Ammon's horn (tissue), 1 donor: ENCODE results near the gene RNF168.
"Not testable (repeated sequence)": the region's sequence is repeated elsewhere in the genome, so short reads cannot be mapped to it uniquely, and the experiment has no call there.

Source experiments
- DNase-seq: peaks from one replicate; pipeline ENCODE4 v3.0.0-alpha.2; 2016; ENCODE audit warnings: low spot score

Gene RNF168

DNA sequence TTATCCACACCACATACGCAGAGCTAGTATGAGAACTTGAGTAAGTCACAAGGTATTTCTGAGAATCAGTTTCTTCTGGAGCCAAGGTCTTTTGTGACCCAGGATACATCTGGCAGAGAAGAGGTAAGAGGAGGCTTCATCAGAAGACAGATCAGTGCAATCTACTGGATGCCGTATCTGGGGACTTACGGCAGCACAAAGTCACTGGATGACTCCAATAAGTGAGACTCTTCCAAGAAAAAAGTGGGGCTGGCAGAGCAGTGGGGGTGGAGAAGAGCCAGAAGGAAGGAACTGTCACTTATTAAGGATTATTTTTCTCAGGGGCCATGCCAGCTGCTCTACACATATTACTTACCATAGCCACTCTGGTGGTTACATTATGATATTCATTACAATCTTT is 39.8 kb downstream of the RNF168 start:
- no peak for DNase-seq

DNA sequence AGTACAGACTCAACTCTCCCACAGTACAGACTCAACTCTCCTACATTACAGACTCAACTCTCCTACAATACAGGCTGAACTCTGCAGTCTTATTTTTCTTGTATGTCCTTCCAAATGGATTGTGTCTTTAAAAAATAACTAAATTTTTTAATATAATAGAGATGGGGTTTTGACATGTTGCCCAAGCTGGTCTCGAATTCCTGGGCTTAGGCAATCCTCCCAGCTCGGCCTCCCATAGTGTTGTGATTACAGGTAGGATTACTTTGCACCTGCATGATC is 40.2 kb downstream of the RNF168 start:
- no peak for DNase-seq

DNA sequence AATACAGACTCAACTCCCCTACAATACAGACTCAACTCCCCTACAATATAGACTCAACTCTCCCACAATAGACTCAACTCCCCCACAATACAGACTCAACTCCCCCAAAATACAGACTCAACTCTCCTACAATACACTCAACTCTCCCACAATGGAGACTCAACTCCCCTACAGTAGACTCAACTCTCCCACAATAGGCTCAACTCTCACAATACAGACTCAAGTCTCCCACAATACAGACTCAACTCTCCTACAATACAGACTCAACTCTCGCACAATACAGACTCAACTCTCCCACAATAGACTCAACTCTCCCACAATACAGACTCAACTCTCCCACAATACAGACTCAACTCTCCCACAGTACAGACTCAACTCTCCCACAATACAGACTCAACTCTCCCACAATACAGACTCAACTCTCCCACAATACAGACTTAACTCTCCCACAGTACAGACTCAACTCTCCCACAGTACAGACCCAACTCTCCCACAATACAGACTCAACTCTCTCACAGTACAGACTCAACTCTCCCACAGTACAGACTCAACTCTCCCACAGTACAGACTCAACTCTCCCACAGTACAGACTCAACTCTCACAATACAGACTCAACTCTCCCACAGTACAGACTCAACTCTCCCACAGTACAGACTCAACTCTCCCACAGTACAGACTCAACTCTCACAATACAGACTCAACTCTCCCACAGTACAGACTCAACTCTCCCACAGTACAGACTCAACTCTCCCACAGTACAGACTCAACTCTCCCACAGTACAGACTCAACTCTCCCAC is 40.7 kb downstream of the RNF168 start:
- not testable (repeated sequence) for DNase-seq

DNA sequence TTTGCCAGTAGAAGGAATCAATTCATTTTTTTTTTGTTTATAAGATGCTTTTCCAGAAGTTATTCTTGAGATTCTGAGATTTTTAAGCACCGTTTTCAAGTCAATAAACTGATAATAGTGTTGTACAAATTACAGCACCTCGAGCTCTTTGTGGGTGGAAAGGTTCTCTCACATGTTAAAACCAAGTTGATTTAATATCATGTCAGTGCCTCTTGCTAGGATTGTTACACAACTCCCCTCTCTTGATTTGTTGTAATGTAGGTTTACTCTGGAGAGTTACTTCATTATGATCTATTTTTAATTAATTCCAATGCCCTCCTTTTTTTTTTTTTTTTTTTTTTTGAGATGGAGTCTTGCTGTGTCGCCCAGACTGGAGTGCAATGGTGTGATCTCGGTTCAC is 45.5 kb downstream of the RNF168 start:
- DNase-seq: no peak

DNA sequence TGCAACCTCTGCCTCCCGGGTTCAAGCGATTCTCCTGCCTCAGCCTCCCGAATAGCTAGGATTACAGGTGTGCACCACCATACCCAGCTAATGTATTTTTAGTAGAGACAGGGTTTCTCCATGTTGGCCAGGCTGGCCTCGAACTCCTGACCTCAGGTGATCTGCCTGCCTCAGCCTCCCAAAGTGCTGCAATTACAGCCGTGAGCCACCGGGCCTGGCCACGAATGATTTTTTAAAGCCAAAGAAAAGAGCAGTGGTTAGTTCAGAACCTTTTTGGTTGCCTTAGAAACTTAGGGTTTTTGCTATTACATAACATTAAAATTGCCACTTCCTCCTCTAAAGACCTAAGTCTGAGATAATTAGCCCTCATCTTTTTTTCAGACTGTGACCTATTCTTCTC is 46.1 kb downstream of the RNF168 start:
- DNase-seq: not testable (repeated sequence)

DNA sequence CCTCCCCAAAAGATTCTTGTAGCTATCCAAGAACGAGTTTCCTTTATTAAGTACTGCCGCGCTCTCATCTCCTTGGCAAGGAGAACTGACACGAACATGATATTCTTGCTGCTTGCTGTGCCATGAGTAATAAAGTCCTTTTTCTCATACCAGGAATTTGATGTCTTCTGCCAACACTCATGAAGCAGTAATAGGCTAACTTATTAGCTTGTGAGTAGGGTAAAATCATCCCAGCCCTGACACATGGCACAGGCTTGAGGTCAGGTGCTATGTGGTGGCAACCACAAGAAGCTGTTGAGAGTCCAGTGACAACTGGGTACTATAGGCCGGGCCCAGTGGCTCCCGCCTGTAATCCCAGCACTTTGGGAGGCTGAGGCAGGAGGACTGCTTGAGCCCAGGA is 48.6 kb downstream of the RNF168 start:
- DNase-seq: no peak

DNA sequence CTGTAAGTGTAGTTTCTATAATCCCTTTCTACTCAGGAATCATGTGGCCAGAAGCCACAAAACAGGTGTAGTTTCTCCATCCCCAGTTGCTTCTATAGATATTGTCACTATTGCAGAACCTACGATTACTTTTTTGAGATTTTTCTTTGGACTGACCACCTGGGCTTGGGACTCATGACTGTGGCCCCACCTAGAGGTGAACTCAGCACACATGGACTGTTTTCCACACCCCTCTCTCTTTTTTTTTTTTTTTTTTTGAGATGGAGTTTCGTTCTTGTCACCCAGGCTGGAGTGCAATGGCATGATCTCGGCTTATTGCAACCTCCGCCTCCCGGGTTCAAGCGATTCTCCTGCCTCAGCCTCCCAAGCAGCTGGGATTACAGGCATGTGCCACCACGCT is 58.2 kb downstream of the RNF168 start:
- DNase-seq: not testable (repeated sequence)

DNA sequence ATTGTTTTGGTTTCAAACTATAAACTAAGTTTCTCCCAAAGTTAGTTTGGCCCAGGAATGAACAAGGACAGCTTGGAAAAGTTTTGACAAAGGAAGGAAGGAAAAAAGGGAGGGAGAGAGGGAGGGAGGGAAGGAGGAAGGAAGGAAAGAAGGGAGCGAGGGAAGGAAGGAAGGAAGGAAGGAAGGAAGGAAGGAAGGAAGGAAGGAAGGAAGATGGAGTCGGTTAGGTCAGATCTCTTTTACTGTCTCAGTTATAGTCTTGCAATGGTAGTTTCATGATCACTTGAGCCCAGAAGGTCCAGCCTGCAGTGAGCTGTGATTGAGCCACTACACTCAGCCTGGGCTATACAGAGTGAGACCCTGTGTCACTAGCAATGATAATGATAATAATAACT is 59.1 kb downstream of the RNF168 start:
- DNase-seq: no peak

DNA sequence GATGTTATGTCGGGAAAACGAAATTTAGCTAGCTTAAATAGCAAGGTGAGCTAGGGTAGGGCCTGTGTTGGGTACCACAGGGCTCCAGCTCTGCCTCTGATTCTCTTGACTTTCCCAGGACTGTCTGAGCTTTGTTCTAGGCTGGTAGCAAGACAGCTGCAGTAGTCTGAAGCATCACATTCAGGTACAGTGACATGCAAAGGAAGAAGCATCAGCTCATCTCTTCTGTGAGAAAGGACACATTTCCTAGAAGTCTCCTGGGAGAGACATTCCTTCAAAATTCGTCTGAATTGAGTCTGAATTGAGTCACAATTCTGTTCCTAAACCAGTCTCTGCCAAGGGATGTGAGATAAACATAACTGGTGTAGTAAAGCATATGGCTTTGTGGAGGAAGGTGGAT is 62.9 kb downstream of the RNF168 start:
- DNase-seq: peak; percentile 8

DNA sequence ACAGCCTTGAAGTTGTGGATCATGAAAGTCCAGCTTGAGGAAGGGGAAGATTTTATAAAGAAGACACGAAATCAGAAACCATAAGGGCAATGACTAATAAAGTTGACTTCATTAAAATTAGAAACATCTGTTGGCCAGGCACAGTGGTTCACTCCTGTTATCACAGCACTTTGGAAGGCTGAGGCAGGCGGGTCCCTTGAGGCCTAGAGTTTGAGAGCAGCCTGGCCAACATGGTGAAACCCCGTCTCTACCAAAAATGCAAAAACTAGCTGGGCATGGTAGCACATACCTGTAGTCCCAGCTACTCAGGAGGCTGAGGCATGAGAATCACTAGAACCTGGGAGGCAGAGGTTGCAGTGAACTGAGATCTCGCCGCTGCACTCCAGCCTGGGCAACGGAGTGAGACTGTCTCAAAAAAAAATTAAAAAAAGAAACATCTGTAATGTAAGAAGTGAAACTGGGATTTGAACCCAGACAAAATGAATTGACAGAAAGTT is 63.5 kb downstream of the RNF168 start:
- no peak for DNase-seq

DNA sequence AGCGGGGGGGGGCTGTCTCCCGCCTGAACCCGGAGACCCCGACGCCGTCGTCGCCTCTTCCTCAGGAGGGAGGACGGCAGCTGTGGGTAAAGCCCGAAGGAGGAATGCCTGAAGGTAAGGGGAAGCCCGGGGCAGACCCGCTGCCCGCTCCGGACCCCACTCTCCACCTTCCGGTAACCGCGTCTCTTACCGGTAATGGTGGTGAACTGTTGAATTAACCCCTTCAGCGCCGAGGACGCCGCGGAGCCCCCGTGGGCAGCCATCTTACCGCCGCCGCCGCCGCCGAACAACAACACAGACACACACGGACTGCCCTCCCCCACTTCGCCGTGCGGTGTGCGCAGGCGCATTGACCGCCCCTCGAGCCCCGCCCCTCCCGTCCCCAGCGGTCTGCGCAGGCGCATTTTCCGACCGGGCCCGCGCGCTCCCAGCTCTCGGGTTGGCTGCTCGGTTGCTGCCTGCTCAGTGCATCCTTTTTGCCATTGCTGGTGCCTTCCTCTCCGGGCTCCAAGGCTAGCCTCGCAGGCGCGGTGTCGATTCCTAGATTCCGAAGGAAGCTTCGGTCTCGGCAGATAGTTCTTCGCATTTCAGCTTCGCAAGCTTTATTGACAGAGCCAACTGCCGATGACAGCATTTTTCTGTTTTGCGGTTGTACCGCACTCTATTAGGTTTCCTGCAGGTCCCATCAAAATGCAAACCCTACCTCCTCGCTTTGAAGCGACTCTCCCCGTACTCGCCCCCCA is 71.3 kb downstream of the RNF168 start, which contains the start of gene UBXN7:
Gene UBXN7 (minus strand): TSS at position 291 of the 743 bp plus-strand sequence. CDS start 28 bp downstream, at position 263.
- DNase-seq: peak; percentile 96

DNA sequence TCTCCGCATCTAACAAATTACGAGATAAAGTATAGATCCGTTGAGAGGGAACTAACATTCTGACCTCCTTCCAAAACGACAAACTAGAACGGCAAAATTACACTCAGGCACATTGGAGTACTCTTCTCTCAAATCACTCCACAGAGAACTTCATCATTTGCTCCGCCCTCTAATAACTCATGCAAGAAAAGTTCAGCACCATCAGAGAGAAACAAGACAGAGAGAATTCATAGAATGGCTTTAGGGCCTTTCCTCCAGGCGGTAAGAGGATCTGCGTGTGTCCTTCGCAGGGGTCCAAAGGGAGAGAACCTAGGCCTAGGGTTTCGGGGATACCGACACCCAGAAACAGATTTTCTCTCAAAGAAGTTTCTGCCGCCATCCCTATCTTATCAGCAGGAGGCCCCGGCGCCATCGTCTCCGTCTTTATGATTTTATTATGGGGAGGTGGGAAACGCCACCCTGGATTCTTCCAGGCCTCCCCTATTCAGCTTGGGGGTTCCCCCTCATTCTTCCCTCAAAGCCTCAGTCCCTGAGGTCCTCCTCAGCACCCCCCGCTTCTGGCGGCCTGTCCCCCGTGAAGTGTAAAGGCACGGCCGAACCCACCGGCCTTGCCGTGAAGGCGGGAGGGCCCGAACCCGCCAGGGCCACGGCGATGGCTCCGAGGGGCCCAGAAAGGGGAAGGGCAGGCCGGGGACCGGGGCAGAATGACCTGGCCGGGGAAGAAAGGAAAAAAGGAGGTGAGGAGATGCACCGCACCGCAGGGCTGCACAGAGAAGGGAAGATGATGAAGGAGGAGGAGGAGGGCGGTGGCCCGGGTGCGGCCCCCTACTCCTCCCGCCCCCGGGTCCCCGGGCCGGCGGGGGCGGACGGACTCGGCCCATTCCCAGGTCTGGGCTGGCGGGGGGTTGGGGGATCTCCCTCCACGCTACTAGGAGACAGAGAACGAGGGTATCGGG is 72.1 kb downstream of the RNF168 start:
- peak; percentile 51 for DNase-seq

DNA sequence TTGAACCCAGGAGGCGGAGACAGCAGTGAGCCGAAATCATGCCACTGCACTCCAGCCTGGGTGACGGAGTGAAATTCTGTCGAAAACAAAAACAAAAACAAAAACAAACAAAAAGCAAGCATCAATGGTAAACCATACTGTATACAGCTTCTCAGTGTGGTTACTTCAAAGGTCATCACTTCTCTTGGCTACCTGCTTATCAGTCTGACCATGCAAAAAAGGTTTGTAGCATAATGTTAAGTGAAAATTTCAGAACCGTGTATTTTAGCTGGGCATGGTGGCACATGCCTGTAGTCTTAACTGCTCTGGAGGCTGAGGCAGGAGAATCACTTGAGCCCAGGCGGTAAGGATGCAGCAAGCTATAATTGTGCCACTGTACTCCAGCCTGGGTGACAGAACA is 75.5 kb downstream of the RNF168 start:
- DNase-seq: no peak

DNA sequence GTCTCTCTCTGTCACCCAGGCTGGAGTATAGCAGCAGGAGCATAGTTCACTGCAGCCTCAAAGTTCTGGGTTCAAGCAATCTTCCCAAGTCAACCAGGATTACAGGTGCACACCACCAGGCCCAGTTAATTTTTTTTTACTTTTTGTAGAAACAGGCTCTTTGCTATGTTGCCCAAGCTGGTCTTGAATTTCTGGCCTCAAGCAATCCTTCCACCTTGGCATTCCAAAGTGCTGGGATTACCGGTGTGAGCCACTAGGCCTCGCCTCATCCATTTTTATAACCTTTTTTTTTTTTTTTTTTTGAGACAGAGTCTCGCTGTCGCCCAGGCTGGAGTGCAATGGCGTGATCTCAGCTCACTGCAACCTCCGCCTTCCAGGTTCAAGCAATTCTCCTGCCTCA is 79.1 kb downstream of the RNF168 start:
- DNase-seq: not testable (repeated sequence)

DNA sequence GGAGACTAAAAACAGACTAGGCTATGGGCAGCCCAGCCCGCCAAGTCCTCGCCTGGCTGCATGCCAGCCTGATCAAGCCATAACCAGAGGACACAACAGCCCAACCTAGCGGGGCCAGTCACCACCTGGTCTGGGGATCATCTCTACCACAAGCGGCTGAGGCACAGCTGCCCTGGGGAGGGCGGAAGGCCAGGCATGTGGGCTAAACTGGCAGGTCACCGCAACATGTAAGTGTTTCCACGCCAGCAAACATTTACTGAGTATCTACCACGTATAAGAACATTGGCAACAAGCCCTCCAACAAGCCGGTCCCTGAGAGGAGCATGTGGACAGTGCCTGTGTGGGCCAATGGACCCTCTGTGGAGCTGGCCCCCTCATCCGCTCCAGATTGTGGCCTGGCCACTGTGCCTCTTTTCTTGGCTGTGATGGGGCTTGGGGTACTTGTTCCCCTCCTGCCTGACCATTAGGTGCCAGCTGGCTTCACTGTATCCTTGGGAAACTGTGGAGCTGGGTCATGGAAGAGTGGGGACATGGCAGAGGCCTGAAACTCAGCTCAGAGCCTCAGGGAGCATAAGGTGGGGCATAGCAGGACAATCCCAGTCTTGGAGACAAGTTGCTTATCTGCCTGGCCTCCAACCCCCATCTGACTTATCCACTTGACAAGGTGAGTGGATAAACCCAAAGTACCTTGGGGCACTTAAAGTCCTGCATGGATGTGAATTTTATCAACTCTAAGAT is 80.4 kb downstream of the RNF168 start:
- DNase-seq: peak; percentile 16

DNA sequence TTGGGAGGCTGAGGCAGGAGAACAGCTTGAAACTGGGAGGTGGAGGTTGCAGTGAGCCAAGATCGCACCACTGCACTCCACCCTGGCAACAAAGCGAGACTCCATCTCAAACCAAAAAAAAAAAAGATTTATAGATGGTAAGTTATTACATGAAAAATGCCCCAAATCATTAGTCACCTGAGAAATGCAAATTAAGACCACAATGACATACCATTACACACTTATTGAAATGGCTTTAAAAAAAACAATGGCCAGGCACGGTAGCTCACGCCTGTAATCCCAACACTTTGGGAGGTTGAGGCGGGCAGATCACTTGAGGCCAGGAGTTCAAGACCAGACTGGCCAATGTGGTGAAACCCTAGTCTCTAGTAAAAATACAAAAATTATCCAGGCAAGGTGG is 81.9 kb downstream of the RNF168 start:
- not testable (repeated sequence) for DNase-seq

DNA sequence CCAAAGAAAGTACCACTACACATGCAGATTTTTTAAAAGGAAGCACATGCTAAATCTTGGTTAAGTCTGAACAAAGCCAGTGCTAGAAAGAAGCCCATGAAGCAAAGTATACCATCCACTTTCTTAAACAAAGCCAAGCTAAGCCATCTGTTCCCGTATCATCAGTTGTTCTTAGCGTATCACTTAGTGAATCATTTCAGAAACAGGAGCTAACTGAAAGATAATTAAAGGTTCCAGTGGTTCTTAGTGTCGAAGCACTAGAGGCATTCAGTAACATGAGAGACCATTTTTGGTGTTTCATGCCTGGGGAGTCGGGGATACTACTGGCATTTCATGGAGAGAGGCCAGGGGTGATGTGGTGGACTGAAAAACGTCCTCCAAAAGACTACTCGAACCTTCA is 84.2 kb downstream of the RNF168 start:
- DNase-seq: peak; percentile 9
